DOHH2 (cell line): ENCODE measurements around the gene TMEM41B.

Source experiments
- EZH2phosphoT487 ChIP-seq: fragments of 200-600 bp; sonication (generic); IDR thresholded peaks from 2 replicates; pipeline ENCODE4 v1.6.1; 2017; ENCODE audit warnings: borderline replicate concordance, mild to moderate bottlenecking, antibody characterized with exemption, low read length, moderate library complexity, mixed read lengths
- TF ChIP-seq, protein P1 (sequence below): fragments of 200-600 bp; sonication (generic); IDR thresholded peaks from one replicate; pipeline ENCODE4 v1.5.1; 2014; ENCODE audit warnings: antibody characterized with exemption, mild to moderate bottlenecking, low read depth, low read length; ENCODE audit not compliant: poor library complexity, severe bottlenecking

DNA sequence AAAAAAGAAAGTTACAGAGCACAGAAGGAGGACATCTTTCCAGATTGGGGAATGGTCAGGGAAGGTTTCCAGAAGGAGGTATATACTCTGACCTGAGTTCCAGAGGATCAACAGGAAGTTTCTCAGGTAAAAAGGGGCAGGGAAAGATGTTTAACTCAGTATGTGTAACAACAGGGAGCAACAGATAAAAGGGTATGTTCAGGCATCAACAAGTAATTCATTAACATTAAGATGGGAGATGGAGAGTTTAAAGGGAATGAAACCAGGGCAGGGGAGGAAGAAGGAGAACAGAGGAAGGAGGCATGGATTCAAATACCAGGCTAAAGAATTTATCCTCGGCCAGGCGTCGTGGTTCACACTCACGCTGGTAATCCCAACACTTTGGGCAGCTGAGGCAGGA lies 46.7 kb downstream of the TMEM41B start:
- TF ChIP-seq, protein P1, sequence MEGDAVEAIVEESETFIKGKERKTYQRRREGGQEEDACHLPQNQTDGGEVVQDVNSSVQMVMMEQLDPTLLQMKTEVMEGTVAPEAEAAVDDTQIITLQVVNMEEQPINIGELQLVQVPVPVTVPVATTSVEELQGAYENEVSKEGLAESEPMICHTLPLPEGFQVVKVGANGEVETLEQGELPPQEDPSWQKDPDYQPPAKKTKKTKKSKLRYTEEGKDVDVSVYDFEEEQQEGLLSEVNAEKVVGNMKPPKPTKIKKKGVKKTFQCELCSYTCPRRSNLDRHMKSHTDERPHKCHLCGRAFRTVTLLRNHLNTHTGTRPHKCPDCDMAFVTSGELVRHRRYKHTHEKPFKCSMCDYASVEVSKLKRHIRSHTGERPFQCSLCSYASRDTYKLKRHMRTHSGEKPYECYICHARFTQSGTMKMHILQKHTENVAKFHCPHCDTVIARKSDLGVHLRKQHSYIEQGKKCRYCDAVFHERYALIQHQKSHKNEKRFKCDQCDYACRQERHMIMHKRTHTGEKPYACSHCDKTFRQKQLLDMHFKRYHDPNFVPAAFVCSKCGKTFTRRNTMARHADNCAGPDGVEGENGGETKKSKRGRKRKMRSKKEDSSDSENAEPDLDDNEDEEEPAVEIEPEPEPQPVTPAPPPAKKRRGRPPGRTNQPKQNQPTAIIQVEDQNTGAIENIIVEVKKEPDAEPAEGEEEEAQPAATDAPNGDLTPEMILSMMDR, result no peak
- no peak for TF ChIP-seq EZH2phosphoT487
